Spleen (tissue), 13 donors: ENCODE measurements around the gene OSBPL10. TPM values are rescaled to one million over a fixed set of nuclear protein-coding genes. Genes with fewer than 3 reads are reported as not detected.

ENCODE experiments used
- DNase-seq: peaks from one replicate; pipeline ENCODE4 v3.0.0-alpha.2; 2020
- H3K27ac ChIP-seq, 8 donors: fragments of 200-600 bp; sonication (generic) in 7 of 8; 1 replicate in 4 of 8; 2 replicates in 4 of 8; pipeline versions ENCODE4 v1.5.0 to v1.8.0; 2016 to 2021; ENCODE audit warnings: inconsistent platforms in 4 of 8, mild to moderate bottlenecking in 4 of 8, moderate library complexity in 1 of 8
- H3K27me3 ChIP-seq, 7 donors: fragments of 200-600 bp; sonication (generic) in 6 of 7; replicated peaks in 1 of 7; 1 replicate in 4 of 7; 2 replicates in 3 of 7; pipeline versions ENCODE4 v1.5.0 to v1.8.0; 2016 to 2021; ENCODE audit warnings: inconsistent platforms in 3 of 7, mild to moderate bottlenecking in 1 of 7
- H3K36me3 ChIP-seq, 6 donors: fragments of 200-600 bp; sonication (generic) in 5 of 6; 1 replicate in 4 of 6; 2 replicates in 2 of 6; pipeline versions ENCODE4 v1.5.0 to v1.8.0; 2016 to 2021; ENCODE audit warnings: inconsistent platforms in 2 of 6
- H3K4me1 ChIP-seq, 6 donors: fragments of 200-600 bp; sonication (generic) in 5 of 6; 1 replicate in 3 of 6; 2 replicates in 3 of 6; pipeline versions ENCODE4 v1.5.0 to v1.8.0; 2016 to 2021; ENCODE audit warnings: inconsistent platforms in 3 of 6
- H3K4me3 ChIP-seq, 8 donors: fragments of 200-600 bp; sonication (generic) in 7 of 8; 1 replicate in 4 of 8; 2 replicates in 4 of 8; pipeline versions ENCODE4 v1.5.0 to v1.8.0; 2016 to 2021; ENCODE audit warnings: inconsistent platforms in 4 of 8, mild to moderate bottlenecking in 4 of 8, moderate library complexity in 2 of 8
- H3K9me3 ChIP-seq, 8 donors: fragments of 200-600 bp; sonication (generic) in 7 of 8; 1 replicate in 4 of 8; 2 replicates in 4 of 8; pipeline versions ENCODE4 v1.5.0 to v1.8.0; 2016 to 2021; ENCODE audit warnings: inconsistent platforms in 4 of 8
- CTCF ChIP-seq, 11 experiments: fragments of 200-600 bp in 7 of 11; fragments of 450-650 bp in 4 of 11; sonication (generic) in 4 of 11; IDR thresholded peaks in 8 of 11; conservative IDR thresholded peaks in 3 of 11; 1 replicate in 7 of 11; 2 replicates in 4 of 11; pipeline versions ENCODE4 v1.4.0 to v1.8.0; 2016 to 2021; ENCODE audit warnings: antibody characterized with exemption in 11 of 11, inconsistent platforms in 4 of 11, mild to moderate bottlenecking in 1 of 11
- POLR2A ChIP-seq, 3 donors: fragments of 450-650 bp; IDR thresholded peaks; one replicate each; pipeline ENCODE4 v1.5.1; 2017; ENCODE audit warnings: antibody characterized with exemption in 3 of 3, mild to moderate bottlenecking in 1 of 3
- POLR2AphosphoS5 ChIP-seq, 3 donors: sonication (generic); formaldehyde crosslinking; IDR thresholded peaks; one replicate each; pipeline ENCODE4 v1.5.1; 2017; ENCODE audit warnings: antibody characterized with exemption in 3 of 3
- WGBS, 5 donors: extraction: QIAGEN DNeasy Blood & Tissue Kit in 3 of 5; methylation state at CpG; one replicate each; pipeline versions ENCODE4 v1.1.5 to v1.1.7; 2013 to 2018; 5-methylcytosine and 5-hydroxymethylcytosine counted together
- intact Hi-C: fragments of 100-400 bp; cut with DNase I; formaldehyde crosslinking; loops from one replicate; pipeline ENCODE4 v1.15.0; 2023; ENCODE audit warnings: low total_unique reads
- long read RNA-seq, 2 donors: transcript quantifications; one replicate each; lab custom pipeline, GENCODE V29; 2026
- polyA plus RNA-seq, 3 donors: library from polyadenylated mRNA; stranded (reverse); fragments of 200-250 nt; gene quantifications; one replicate each; pipeline ENCODE4 v1.2.1, GENCODE V29; 2013
- total RNA-seq, 7 donors: library from RNA; depleted of rRNA in 3 of 7; stranded (reverse); fragments of >200 nt in 3 of 7; fragmentation: NEBNext Ultra II Directional in 4 of 7; extraction: Animal tissue kit (Norgen Biotek cat#: 25700) in 4 of 7; gene quantifications; one replicate each; pipeline versions ENCODE4 v1.1.0 to v1.2.1, GENCODE V29; 2016 to 2021
- donor health status: healthy with polysubstance abuse.
- donor health status: DM: no; HTN: no; CAD: no; lungs with moderate emphysema.
- donor health status: DM: no; HTN: no; CAD: no.
- donor health status: Bipolar disorder and iron deficiency.
- donor health status: healthy.
- donor health status: DM: no; HTN: no; CAD: no.
- donor health status: DM: yes; HTN: yes; CAD: no.

The OSBPL10 gene
- 10 to 100 TPM; 38.4 to 95.1 (median 70.9) TPM for total RNA-seq
- 1 to 10 TPM; 3.8 to 5.3 (median 4.2) TPM for polyA plus RNA-seq
- long read RNA-seq, donor 1, full-length matches to known transcripts: 2 of 2 reads
- long read RNA-seq, donor 1, partial matches to known transcripts: 0 of 2 reads
- long read RNA-seq, donor 1, other reads (novel, unspliced or antisense): 0 of 2 reads
- long read RNA-seq, donor 2, full-length matches to known transcripts: 3 of 3 reads
- long read RNA-seq, donor 2, partial matches to known transcripts: 0 of 3 reads
- long read RNA-seq, donor 2, other reads (novel, unspliced or antisense): 0 of 3 reads

- H3K4me3 ChIP-seq: peak within 1 kb of the TSS; percentile 62 to 92 (median 68)
- peak; percentile 90 for DNase-seq
- peaks cover 3 to 88% (median 47%) of the 10 kb centered on the region in 6 donors for H3K4me1 ChIP-seq
- peaks cover 0 to 31% (median 10%) of the 10 kb centered on the region in 7 donors for H3K27me3 ChIP-seq
- H3K27ac ChIP-seq: peak within 1 kb of the TSS; percentile 79 to 95 (median 88)
- no peak for TF ChIP-seq CTCF (IDR thresholded peaks at IDR 0.05 in 8 of 11, conservative IDR thresholded peaks at IDR 0.05 in 3 of 11)
- peak in 1 of 3 donors; percentile 64 for TF ChIP-seq POLR2A (IDR thresholded peaks at IDR 0.05)
- TF ChIP-seq POLR2AphosphoS5 (IDR thresholded peaks at IDR 0.05): peak; percentile 66 to 87 (median 79)
- H3K36me3 ChIP-seq: peaks cover 0 to 4% (median 0%) of the 10 kb centered on the region in 6 donors
- intact Hi-C loops: no loop called here
- WGBS, 5 donors: 7 to 19% (median 9%) methylated on average over 28 to 65 of the region's 65 CpGs
- H3K9me3 ChIP-seq: no peaks in the 10 kb centered on the region
Observed at GRCh38 chr3:31981206-31982181, at the start of gene OSBPL10, which contains the start of gene ZNF860. OSBPL10 (minus strand) TSS chr3:31981262; CDS start chr3:31981179, 83 bp downstream. ZNF860 (plus strand) TSS chr3:31981750; CDS start chr3:31989080, 7,330 bp downstream.

- H3K36me3 ChIP-seq: no peaks in the 10 kb centered on the region
- no peaks in the 10 kb centered on the region for H3K27me3 ChIP-seq
- no peak overlapping the region for H3K27ac ChIP-seq
- no peaks in the 10 kb centered on the region for H3K9me3 ChIP-seq
- intact Hi-C loops: no loop called here
- peaks cover 0 to 9% (median 4%) of the 10 kb centered on the region in 6 donors for H3K4me1 ChIP-seq
- DNase-seq: no peak
- TF ChIP-seq POLR2AphosphoS5 (IDR thresholded peaks at IDR 0.05) (no peak), CTCF (IDR thresholded peaks at IDR 0.05 in 8 of 11, conservative IDR thresholded peaks at IDR 0.05 in 3 of 11) (peak in 1 of 11 experiments; percentile 9)
- WGBS, 5 donors: 32 to 47% (median 41%) methylated on average over 6 of the region's 6 CpGs
- H3K4me3 ChIP-seq: no peak overlapping the region
Observed at GRCh38 chr3:32026593-32026992, 45.5 kb upstream of the OSBPL10 start.

GRCh38 chr3:32022947-32023346, 41.9 kb upstream of the OSBPL10 start:
- WGBS, 5 donors: 74 to 88% (median 84%) methylated on average over 2 of the region's 2 CpGs
- intact Hi-C loops: no loop called here

More at GRCh38 chr3:32022947-32023346, 41.9 kb upstream of the OSBPL10 start:
- Histone ChIP-seq H3K27me3 (no peaks in the 10 kb centered on the region), H3K36me3 (no peaks in the 10 kb centered on the region), H3K9me3 (no peaks in the 10 kb centered on the region), H3K27ac (no peak overlapping the region), H3K4me1 (peaks cover 0 to 19% (median 4%) of the 10 kb centered on the region in 6 donors), H3K4me3 (no peak overlapping the region)
- no peak for TF ChIP-seq POLR2AphosphoS5 (IDR thresholded peaks at IDR 0.05)
- TF ChIP-seq CTCF (IDR thresholded peaks at IDR 0.05 in 8 of 11, conservative IDR thresholded peaks at IDR 0.05 in 3 of 11): no peak
- TF ChIP-seq POLR2A (IDR thresholded peaks at IDR 0.05): no peak
- DNase-seq: no peak
